IMR-90 (cell line): ENCODE results near the gene ERLIN1. TPM values are rescaled to one million over a fixed set of nuclear protein-coding genes. Genes with fewer than 3 reads are reported as not detected.

Experiments used
- ATAC-seq: fragments of 200-7000 bp; cut with Tn5 transposase; 2 replicates; pipeline ENCODE4 v1.9.1; 2020; ENCODE audit warnings: low read depth, mild to moderate bottlenecking, moderate library complexity
- BruUV-seq: library from RNA; stranded (reverse); fragments of 400-500 nt; replicated peaks from 2 replicates; lab custom pipeline; 2021; lab: Mats Ljungman, UMichigan
- CTCF ChIA-PET: fragments of 300-600 bp; formaldehyde crosslinking; extraction: SDS; loops from one replicate; lab custom pipeline; 2021; ENCODE audit warnings: antibody characterized with exemption; lab: Yijun Ruan, JAX
- POLR2A ChIA-PET: fragments of 300-600 bp; sonication (Branson Sonifier 250); formaldehyde crosslinking; loops from one replicate; lab custom pipeline; 2022; ENCODE audit warnings: antibody characterized with exemption; ENCODE audit not compliant: unreplicated experiment; lab: Charles Lee
- DNase-seq: peaks from one replicate; pipeline ENCODE4 v3.0.0; 2013
- H2AFZ ChIP-seq: replicated peaks from 2 replicates; pipeline ENCODE3; 2013; ENCODE audit warnings: low read length, mild to moderate bottlenecking; ENCODE audit not compliant: poor library complexity
- H2AK5ac ChIP-seq: 2 replicates; pipeline ENCODE4 v1.6.1; 2013; ENCODE audit warnings: low read depth, low read length, inconsistent platforms
- H2AK9ac ChIP-seq: replicated peaks from 2 replicates; pipeline ENCODE3; 2013; ENCODE audit warnings: mild to moderate bottlenecking, low read depth, low read length, moderate library complexity; ENCODE audit not compliant: poor library complexity
- H2BK120ac ChIP-seq: 2 replicates; pipeline ENCODE4 v1.6.1; 2013; ENCODE audit warnings: low read depth, low read length, inconsistent platforms
- H2BK15ac ChIP-seq: 3 replicates; pipeline ENCODE4 v1.6.1; 2013; ENCODE audit warnings: low read depth, low read length, inconsistent platforms
- H2BK20ac ChIP-seq: 2 replicates; pipeline ENCODE4 v1.6.1; 2013; ENCODE audit warnings: low read depth, mild to moderate bottlenecking, inconsistent platforms, low read length, moderate library complexity
- H2BK5ac ChIP-seq: 2 replicates; pipeline ENCODE4 v1.6.1; 2013; ENCODE audit warnings: mild to moderate bottlenecking, low read depth, low read length, inconsistent platforms; ENCODE audit not compliant: poor library complexity, severe bottlenecking
- H3K14ac ChIP-seq: replicated peaks from 2 replicates; pipeline ENCODE4 v1.6.1; 2013; ENCODE audit warnings: low read depth, low read length, inconsistent platforms
- H3K18ac ChIP-seq: 2 replicates; pipeline ENCODE4 v1.6.1; 2013; ENCODE audit warnings: low read depth, low read length, control low read depth
- H3K23ac ChIP-seq: 2 replicates; pipeline ENCODE4 v1.6.1; 2013; ENCODE audit warnings: low read depth, low read length, inconsistent platforms
- H3K27ac ChIP-seq: 2 replicates; pipeline ENCODE4 v1.5.1; 2013; ENCODE audit warnings: mild to moderate bottlenecking, control low read depth, low read length; ENCODE audit not compliant: insufficient read depth
- H3K27me3 ChIP-seq: 2 replicates; pipeline ENCODE4 v1.6.1; 2013; ENCODE audit warnings: low read length; ENCODE audit not compliant: control insufficient read depth, insufficient read depth
- H3K36me3 ChIP-seq: 2 replicates; pipeline ENCODE4 v1.6.1; 2013; ENCODE audit warnings: low read length, mixed read lengths; ENCODE audit not compliant: control insufficient read depth, insufficient read depth
- H3K4ac ChIP-seq: 2 replicates; pipeline ENCODE4 v1.6.1; 2013; ENCODE audit warnings: low read depth, low read length, inconsistent platforms
- H3K4me1 ChIP-seq: 2 replicates; pipeline ENCODE4 v1.6.1; 2013; ENCODE audit warnings: low read length, mixed read lengths; ENCODE audit not compliant: control insufficient read depth, insufficient read depth
- H3K4me2 ChIP-seq: 2 replicates; pipeline ENCODE4 v1.6.1; 2013; ENCODE audit warnings: low read depth, mild to moderate bottlenecking, control low read depth, low read length, moderate library complexity
- H3K4me3 ChIP-seq: 2 replicates; pipeline ENCODE4 v1.5.1; 2013; ENCODE audit warnings: low read depth, mild to moderate bottlenecking, control low read depth, low read length, moderate library complexity; ENCODE audit not compliant: insufficient read depth
- H3K56ac ChIP-seq: 2 replicates; pipeline ENCODE4 v1.6.1; 2013; ENCODE audit warnings: low read length, inconsistent platforms; ENCODE audit not compliant: insufficient read depth; ENCODE audit errors: extremely low read depth
- H3K79me1 ChIP-seq, 2 experiments: 2 replicates each; pipeline ENCODE4 v1.6.1; 2013; ENCODE audit warnings: low read length in 2 of 2, inconsistent platforms in 1 of 2, low read depth in 1 of 2
- H3K9ac ChIP-seq: 2 replicates; pipeline ENCODE4 v1.6.1; 2013; ENCODE audit warnings: low read depth, low read length, control low read depth
- H3K9me1 ChIP-seq: 2 replicates; pipeline ENCODE4 v1.6.1; 2013; ENCODE audit warnings: low read length, inconsistent platforms; ENCODE audit not compliant: insufficient read depth
- H3K9me3 ChIP-seq: 2 replicates; pipeline ENCODE4 v1.6.1; 2013; ENCODE audit warnings: low read length; ENCODE audit not compliant: control insufficient read depth, insufficient read depth
- H4K20me1 ChIP-seq: 2 replicates; pipeline ENCODE4 v1.6.1; 2013; ENCODE audit warnings: low read length, inconsistent platforms; ENCODE audit not compliant: insufficient read depth
- H4K5ac ChIP-seq: 2 replicates; pipeline ENCODE4 v1.6.1; 2013; ENCODE audit warnings: mild to moderate bottlenecking, low read depth, low read length, control low read depth
- H4K8ac ChIP-seq, 2 experiments: 2 replicates each; pipeline ENCODE4 v1.6.1; 2013; ENCODE audit warnings: low read depth in 2 of 2, low read length in 2 of 2, control low read depth in 1 of 2, inconsistent platforms in 1 of 2
- H4K91ac ChIP-seq: 2 replicates; pipeline ENCODE4 v1.6.1; 2013; ENCODE audit warnings: low read depth, low read length, inconsistent platforms; ENCODE audit not compliant: insufficient read depth
- BHLHE40 ChIP-seq: fragments of 150-350 bp; IDR thresholded peaks from 2 replicates; pipeline ENCODE4 v1.6.1; 2016; ENCODE audit warnings: mild to moderate bottlenecking, low read depth, low read length
- CHD1 ChIP-seq: IDR thresholded peaks from 2 replicates; pipeline ENCODE4 v1.6.1; 2012; ENCODE audit warnings: low read depth, low read length, improper control_type of control experiment
- FOS ChIP-seq: fragments of 150-350 bp; IDR thresholded peaks from 2 replicates; pipeline ENCODE4 v1.6.1; 2016; ENCODE audit warnings: low read depth, low read length
- MXI1 ChIP-seq: IDR thresholded peaks from 2 replicates; pipeline ENCODE4 v1.6.1; 2012; ENCODE audit warnings: low read depth, mild to moderate bottlenecking, low read length, moderate library complexity, borderline replicate concordance
- NFE2L2 ChIP-seq: fragments of 150-350 bp; IDR thresholded peaks from 2 replicates; pipeline ENCODE4 v1.6.1; 2016; ENCODE audit warnings: low read depth, mild to moderate bottlenecking, low read length
- RAD21 ChIP-seq: IDR thresholded peaks from 2 replicates; pipeline ENCODE4 v1.6.1; 2012; ENCODE audit warnings: low read length, improper control_type of control experiment
- RCOR1 ChIP-seq: IDR thresholded peaks from 2 replicates; pipeline ENCODE4 v1.6.1; 2012; ENCODE audit warnings: mild to moderate bottlenecking, low read length, improper control_type of control experiment; ENCODE audit not compliant: insufficient replicate concordance
- RFX5 ChIP-seq: IDR thresholded peaks from 2 replicates; pipeline ENCODE4 v1.8.0; 2012; ENCODE audit warnings: low read depth, mild to moderate bottlenecking, low read length, moderate library complexity
- SMC3 ChIP-seq: fragments of 150-350 bp; IDR thresholded peaks from 2 replicates; pipeline ENCODE4 v1.6.1; 2016; ENCODE audit warnings: low read depth, mild to moderate bottlenecking, antibody characterized with exemption, low read length, moderate library complexity
- USF2 ChIP-seq: fragments of 150-350 bp; IDR thresholded peaks from 2 replicates; pipeline ENCODE4 v1.6.1; 2017; ENCODE audit warnings: mild to moderate bottlenecking, antibody characterized with exemption, low read length, low read depth
- WGBS, 2 experiments: methylation state at CpG; one replicate each; pipeline versions ENCODE4 v1.1.5 to v1.1.7; 2013; ENCODE audit warnings: missing lambda C conversion rate in 2 of 2; ENCODE audit not compliant: insufficient read length in 1 of 2; ENCODE audit errors: extremely low coverage in 2 of 2; 5-methylcytosine and 5-hydroxymethylcytosine counted together
- dilution Hi-C: fragments of 300-500 bp; cut with HindIII; formaldehyde crosslinking; loops from one replicate; pipeline ENCODE4 v1.14.3; 2018; ENCODE audit warnings: low sequenced_read_pairs; ENCODE audit not compliant: unreplicated experiment
- in situ Hi-C: fragments of 300-500 bp; cut with MboI; formaldehyde crosslinking; loops from 3 replicates; pipeline ENCODE4 v1.14.3; 2019; ENCODE audit warnings: low sequenced_read_pairs, inconsistent platforms, mixed read lengths
- intact Hi-C: fragments of 100-400 bp; cut with micrococcal nuclease; formaldehyde crosslinking; loops from 2 replicates; pipeline ENCODE4 v1.10.0; 2022
- polyA plus RNA-seq, 3 experiments: library from polyadenylated mRNA; depleted of rRNA; stranded (reverse); fragments of >200 nt; gene quantifications; 2 replicates each; pipeline ENCODE4 v1.2.3, GENCODE V29; 2012; ENCODE audit warnings: low replicate concordance in 1 of 3
- total RNA-seq: library from RNA; depleted of rRNA; stranded (reverse); fragments of >200 nt; gene quantifications from 2 replicates; pipeline ENCODE4 v1.2.3, GENCODE V29; 2012

Gene ERLIN1
- total and polyA plus RNA-seq, 2 of the 4 experiments (the other 2 are of a cell fraction), result 31.5 to 33.9 TPM

GRCh38 chr10:100229819-100230422, 44.1 kb upstream of the ERLIN1 start:
- Histone ChIP-seq H2BK15ac (no peak overlapping the region; the same call in 2 of the 3 replicates), H3K36me3 (peaks cover 11% of the 10 kb centered on the region), H3K27me3 (no peaks in the 10 kb centered on the region), H2AK9ac (peak overlapping the region; percentile 3), H4K20me1 (peaks cover 5% of the 10 kb centered on the region; the same call in 1 of the 2 replicates), H3K23ac (peak overlapping the region; percentile 95; the same call in 1 of the 2 replicates), H3K27ac (peak overlapping the region; percentile 56), H3K9me1 (no peaks in the 10 kb centered on the region), H4K8ac (peak overlapping the region; percentile 99), H3K14ac (peak overlapping the region; percentile 94), H2AFZ (peak overlapping the region; percentile 95), H2AK5ac (peak overlapping the region; percentile 77), H3K79me1 (peaks cover 3 to 37% of the 10 kb centered on the region in 2 experiments; a peak in 3 of 4 replicates), H4K5ac (peak overlapping the region; percentile 94), H3K18ac (peak overlapping the region; percentile 71), H3K4me2 (peak overlapping the region; percentile 71), H2BK120ac (no peak overlapping the region), H3K56ac (peak overlapping the region; percentile 86), H3K9me3 (no peaks in the 10 kb centered on the region), H3K9ac (peak overlapping the region; percentile 81), H3K4ac (peak overlapping the region; percentile 95), H2BK5ac (peak overlapping the region; percentile 74), H3K4me3 (peak overlapping the region; percentile 71), H4K91ac (peak overlapping the region; percentile 92), H3K4me1 (no peaks in the 10 kb centered on the region), H2BK20ac (no peak overlapping the region)
- TF ChIP-seq CHD1 (no peak), RAD21 (no peak), USF2 (no peak), NFE2L2 (no peak), FOS (no peak), RFX5 (no peak), BHLHE40 (no peak), RCOR1 (no peak), SMC3 (no peak), MXI1 (no peak)
- DNase-seq (no peak), ATAC-seq (no peak)
- POLR2A ChIA-PET, result no interaction called here
- intact Hi-C loops, result no loop called here
- dilution Hi-C loops, result no loop called here
- BruUV-seq, result no TSS peak
- CTCF ChIA-PET, result interaction anchor here (0.6 kb wide), 1 partner anchor 343 kb away, joined by 9 read pairs; no protein-coding TSS in a partner anchor
- in situ Hi-C loops, result no loop called here
- WGBS, 2 experiments, result 75% methylated on average over 14 of the region's 21 CpGs; no CpG with 5 or more reads in 1 of the 2 experiments
